RWPE1 (cell line): ENCODE measurements around the gene CSF3.

Experiments used
- CTCF ChIA-PET: fragments of 350-600 bp; sonication (Branson Sonifier 250); formaldehyde crosslinking; extraction: SDS; loops from one replicate; lab custom pipeline; 2021; lab: Yijun Ruan, JAX
- POLR2A ChIA-PET: fragments of 400-600 bp; formaldehyde crosslinking; extraction: SDS; loops from one replicate; lab custom pipeline; 2020; ENCODE audit warnings: antibody characterized with exemption; ENCODE audit not compliant: low non-redundant PET; lab: Yijun Ruan, JAX
- DNase-seq: peaks from one replicate; pipeline ENCODE4 v3.0.0; 2012; ENCODE audit warnings: low spot score
- H3K27ac ChIP-seq: fragments of 450-650 bp; 2 replicates; pipeline ENCODE4 v1.5.1; 2017
- CTCF ChIP-seq: fragments of 450-650 bp; conservative IDR thresholded peaks from 2 replicates; pipeline ENCODE4 v1.5.1; 2017; ENCODE audit warnings: low read depth, mild to moderate bottlenecking

The CSF3 gene

DNA sequence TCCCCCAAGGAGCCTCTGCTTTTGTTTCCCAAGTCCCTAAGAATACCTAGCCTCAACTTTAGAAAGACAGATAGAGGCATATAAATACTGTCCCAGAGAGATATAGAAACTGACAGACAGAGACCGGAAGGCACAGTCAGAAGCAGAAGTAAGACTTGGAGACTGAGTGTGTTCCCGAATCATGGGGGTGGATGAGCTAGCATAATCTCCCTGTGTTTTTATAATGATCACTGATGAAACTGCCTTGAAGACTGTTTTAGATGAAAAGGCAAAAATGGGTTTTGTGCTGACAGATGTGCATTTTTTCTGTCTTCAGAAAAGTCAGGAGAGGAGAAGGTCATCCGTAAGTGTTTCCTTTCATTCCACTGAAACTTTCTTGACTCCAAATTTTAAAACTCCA lies 43.0 kb upstream of the CSF3 start:
- no peak for DNase-seq
- POLR2A ChIA-PET, result no interaction called here
- no peak overlapping the region for H3K27ac ChIP-seq
- CTCF ChIA-PET, result interaction anchor here (2.1 kb wide), 1 partner anchor 13 kb away, joined by 8 read pairs; no protein-coding TSS in a partner anchor
- no peak for TF ChIP-seq CTCF

DNA sequence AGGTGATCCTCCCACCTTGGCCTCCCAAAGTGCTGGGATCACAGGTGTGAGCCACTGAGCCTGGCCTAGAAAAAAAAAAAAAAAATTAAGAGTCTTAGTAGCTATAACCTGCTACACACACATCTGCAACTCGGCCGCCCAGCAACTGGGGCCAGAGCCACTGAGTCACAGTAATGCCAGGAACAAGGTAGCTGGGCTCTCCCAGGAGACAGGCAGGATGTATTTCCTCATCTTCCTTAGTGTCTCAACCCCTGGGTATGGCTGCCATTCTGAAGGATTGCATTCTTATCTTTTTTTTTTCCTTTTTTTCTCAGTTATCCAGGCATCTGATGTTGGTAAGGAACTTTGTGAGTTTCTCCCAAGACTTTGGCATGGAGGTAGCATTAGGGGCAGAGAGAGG lies 41.7 kb upstream of the CSF3 start:
- ChIA-PET CTCF (interaction anchor here (0.5 to 2.1 kb wide), 2 partner anchors 15 to 310 kb away, joined by 3 to 8 read pairs; no protein-coding TSS in a partner anchor), POLR2A (no interaction called here)
- DNase-seq, result no peak
- no peak overlapping the region for H3K27ac ChIP-seq
- no peak for TF ChIP-seq CTCF

DNA sequence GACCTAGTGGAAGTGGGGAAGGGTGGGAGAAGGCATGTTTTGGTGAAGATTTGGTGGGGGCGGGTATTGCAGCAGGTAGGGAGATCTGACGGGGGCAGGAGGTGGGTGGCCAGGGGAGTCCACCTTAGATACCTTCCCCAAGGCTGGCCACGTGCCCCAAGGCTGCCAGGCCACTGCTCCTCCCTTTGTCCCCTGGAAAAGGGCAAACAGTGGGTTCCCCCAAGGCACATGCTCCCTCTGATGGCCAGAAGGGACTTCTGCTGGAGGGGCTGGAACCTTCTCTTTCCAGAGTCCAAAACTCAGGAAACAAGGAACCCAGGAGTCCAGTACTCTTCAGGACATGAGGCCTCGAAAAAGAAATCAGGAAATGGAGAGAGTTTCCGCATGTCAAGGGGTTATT lies 40.8 kb upstream of the CSF3 start:
- H3K27ac ChIP-seq, result no peak overlapping the region
- ChIA-PET POLR2A (interaction anchor here (0.6 kb wide), 1 partner anchor 51 kb away, joined by 3 read pairs; no protein-coding TSS in a partner anchor), CTCF (no interaction called here)
- TF ChIP-seq CTCF, result no peak
- DNase-seq, result no peak

DNA sequence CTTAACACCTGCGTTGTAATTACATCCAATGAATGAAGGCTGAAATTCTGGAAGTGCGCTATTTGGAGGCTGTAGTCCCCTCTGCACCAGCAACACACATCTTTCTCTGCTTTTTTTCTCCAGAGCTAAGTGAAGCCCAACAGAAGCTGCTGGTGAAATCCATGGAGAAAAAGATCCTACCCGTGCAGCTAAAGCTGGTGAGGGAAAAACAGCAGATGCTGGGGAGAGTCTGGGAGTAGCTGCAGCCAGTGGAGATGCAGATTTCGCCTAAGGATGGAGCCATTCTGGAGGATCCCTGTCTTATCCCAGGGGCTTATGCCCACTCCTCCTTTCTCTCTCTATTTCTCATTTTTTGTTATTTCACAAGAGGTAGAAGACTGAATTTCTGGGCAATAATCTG lies 39.4 kb upstream of the CSF3 start:
- H3K27ac ChIP-seq, result no peak overlapping the region
- CTCF ChIA-PET, result interaction anchor here (0.7 to 1.8 kb wide), 3 partner anchors 17 to 223 kb away, joined by 4 to 6 read pairs (median 4); no protein-coding TSS in a partner anchor
- DNase-seq, result no peak
- no peak for TF ChIP-seq CTCF
- POLR2A ChIA-PET, result no interaction called here

DNA sequence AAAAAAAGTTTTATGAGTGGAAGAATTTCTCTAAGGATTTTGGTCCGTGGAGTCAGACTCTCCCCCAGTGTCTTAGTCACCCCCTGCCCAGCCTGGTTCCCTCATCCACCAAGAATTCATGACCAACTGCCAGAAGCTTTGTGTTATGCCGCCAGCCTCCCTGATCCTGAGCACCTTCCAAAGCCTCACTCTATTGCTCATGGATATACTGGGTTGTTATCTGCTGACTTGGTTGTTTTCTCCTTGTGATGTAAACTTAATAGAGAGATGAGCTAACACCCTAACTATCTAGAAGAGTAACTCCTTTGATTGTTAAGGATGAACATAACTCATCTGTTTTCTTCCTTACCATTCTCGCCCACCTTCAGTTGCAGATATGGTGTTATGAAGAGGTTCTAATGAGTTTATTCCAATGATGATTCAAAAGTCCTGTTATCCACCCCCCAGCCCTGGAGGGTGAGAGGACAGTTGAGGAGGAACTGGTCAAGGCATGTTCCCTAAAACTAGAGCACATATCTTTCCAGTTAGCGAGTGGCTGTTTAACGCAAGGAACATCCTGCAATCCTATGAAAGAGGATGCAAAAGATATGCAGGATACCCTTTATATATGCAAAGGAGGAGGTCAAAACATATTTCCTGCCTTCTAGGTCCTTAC lies 36.1 kb upstream of the CSF3 start:
- TF ChIP-seq CTCF, result no peak
- POLR2A ChIA-PET, result interaction anchor here (0.7 to 1.1 kb wide), 2 partner anchors 40 to 122 kb away, joined by 3 read pairs; partner anchors contain the start of gene NR1D1
- peak; percentile 52 for DNase-seq
- CTCF ChIA-PET, result interaction anchor here (0.9 to 3.7 kb wide), 7 partner anchors 16 to 356 kb away, joined by 3 to 25 read pairs (median 5); partner anchors contain the start of genes GSDMA and IKZF3
- peak overlapping the region; percentile 56 for H3K27ac ChIP-seq

DNA sequence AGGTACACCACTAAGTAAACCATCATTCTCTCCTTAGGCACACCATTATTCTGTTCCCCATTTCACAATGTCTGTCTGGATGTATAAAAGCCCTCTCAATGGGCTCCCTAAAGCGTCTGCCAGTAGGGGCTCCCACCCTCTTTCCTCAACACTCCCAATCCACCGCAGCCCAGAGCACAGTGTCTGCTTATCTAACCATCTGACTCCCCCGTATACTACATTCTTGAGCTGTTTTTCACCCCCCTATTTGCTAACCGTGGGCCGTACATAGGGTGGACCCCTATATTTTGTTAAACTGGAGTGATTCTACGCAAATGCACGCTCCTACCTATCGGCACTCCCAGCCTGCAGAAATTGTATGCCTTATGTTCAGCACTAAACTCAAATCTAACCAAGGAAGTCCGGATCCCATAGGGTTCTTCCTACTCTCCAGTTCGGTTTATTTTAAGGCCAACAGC lies 35.3 kb upstream of the CSF3 start:
- TF ChIP-seq CTCF, result no peak
- DNase-seq, result peak; percentile 14
- CTCF ChIA-PET, result interaction anchor here (0.5 to 3.7 kb wide), 8 partner anchors 9 to 430 kb away, joined by 3 to 25 read pairs (median 6); partner anchors contain the start of gene GSDMA
- POLR2A ChIA-PET, result interaction anchor here (0.6 to 0.9 kb wide), 2 partner anchors 23 to 157 kb away, joined by 3 to 10 read pairs; no protein-coding TSS in a partner anchor
- peak overlapping the region; percentile 88 for H3K27ac ChIP-seq
